DND-41 (cell line): ENCODE data around the gene TMEM117.

ENCODE experiments used
- ATAC-seq: fragments of 200-7000 bp; cut with Tn5 transposase; 3 replicates; pipeline ENCODE4 v1.9.1; 2021; ENCODE audit warnings: low read depth; ENCODE audit not compliant: insufficient read depth
- DNase-seq: peaks from one replicate; pipeline ENCODE4 v3.0.0-alpha.2; 2020
- H2AFZ ChIP-seq: 2 replicates; pipeline ENCODE4 v1.6.0; 2012; ENCODE audit warnings: low read depth, low read length
- H3K27ac ChIP-seq: 2 replicates; pipeline ENCODE4 v1.5.1; 2012; ENCODE audit warnings: low read length, inconsistent platforms
- H3K27me3 ChIP-seq: fragments of 200-600 bp; sonication (generic); 2 replicates; pipeline ENCODE4 v1.6.0; 2012; ENCODE audit warnings: low read length, mild to moderate bottlenecking, inconsistent platforms; ENCODE audit not compliant: insufficient read depth, poor library complexity
- H3K36me3 ChIP-seq: 2 replicates; pipeline ENCODE4 v1.5.1; 2012; ENCODE audit warnings: low read length, inconsistent platforms; ENCODE audit not compliant: insufficient read depth
- H3K4me1 ChIP-seq: 2 replicates; pipeline ENCODE4 v1.5.1; 2012; ENCODE audit warnings: mild to moderate bottlenecking, low read length; ENCODE audit not compliant: insufficient read depth
- H3K4me2 ChIP-seq: 2 replicates; pipeline ENCODE4 v1.6.0; 2012; ENCODE audit warnings: mild to moderate bottlenecking, moderate library complexity, low read length, inconsistent platforms; ENCODE audit not compliant: insufficient read depth
- H3K4me3 ChIP-seq, 2 experiments: fragments of 200-600 bp in 1 of 2; shearing (Covaris generic) in 1 of 2; 2 replicates each; pipeline ENCODE4 v1.5.1; 2012 to 2016; ENCODE audit warnings: inconsistent platforms in 2 of 2, low read length in 2 of 2, mild to moderate bottlenecking in 2 of 2, low read depth in 1 of 2, moderate library complexity in 1 of 2
- H3K79me2 ChIP-seq: 2 replicates; pipeline ENCODE4 v1.6.0; 2012; ENCODE audit warnings: low read length, inconsistent platforms; ENCODE audit not compliant: insufficient read depth
- H3K9ac ChIP-seq: 2 replicates; pipeline ENCODE4 v1.6.0; 2012; ENCODE audit warnings: low read depth, mild to moderate bottlenecking, inconsistent platforms, low read length, moderate library complexity
- H3K9me3 ChIP-seq: 2 replicates; pipeline ENCODE4 v1.5.1; 2012; ENCODE audit warnings: low read length, moderate library complexity, mild to moderate bottlenecking, inconsistent platforms; ENCODE audit not compliant: insufficient read depth, severe bottlenecking
- H4K20me1 ChIP-seq: 2 replicates; pipeline ENCODE4 v1.6.0; 2012; ENCODE audit warnings: low read length; ENCODE audit not compliant: insufficient read depth
- EZH2 ChIP-seq: IDR thresholded peaks from 3 replicates; pipeline ENCODE4 v1.6.1; 2012; ENCODE audit warnings: borderline replicate concordance, low read depth, mild to moderate bottlenecking, moderate library complexity, low read length, inconsistent platforms; ENCODE audit not compliant: severe bottlenecking
- TF ChIP-seq, protein P1 (sequence below): IDR thresholded peaks from 2 replicates; pipeline ENCODE4 v1.5.1; 2012; ENCODE audit warnings: borderline replicate concordance, low read length, moderate library complexity, mild to moderate bottlenecking; ENCODE audit not compliant: poor library complexity, severe bottlenecking; ENCODE audit errors: extremely low read depth

TMEM117 gene

DNA sequence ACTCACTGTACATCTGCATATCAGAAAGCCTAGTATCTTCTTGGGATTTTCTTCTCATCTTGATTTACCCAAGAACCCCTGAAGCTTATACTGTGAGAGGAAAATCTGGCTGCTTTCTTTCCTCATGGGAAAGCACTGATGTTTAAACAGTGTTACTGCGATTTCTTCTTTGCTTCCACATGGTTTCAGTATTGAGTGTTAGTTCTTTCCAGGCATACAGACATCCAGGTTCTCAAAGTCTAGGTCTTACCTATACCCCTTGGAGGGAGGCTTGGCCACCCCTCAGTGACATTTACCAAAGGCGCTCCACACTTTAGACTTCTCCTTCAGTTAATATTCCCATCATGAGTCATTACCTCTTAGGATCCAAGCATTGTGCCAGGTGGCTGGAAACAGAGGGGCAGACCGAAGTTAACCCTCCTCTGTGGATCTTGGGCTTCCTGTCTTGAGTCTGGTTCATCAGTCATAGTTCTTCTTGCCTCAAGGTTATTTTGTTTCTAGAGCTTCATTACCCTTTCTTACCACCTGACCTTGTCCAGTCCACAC is 79.1 kb downstream of the TMEM117 start:
- Histone ChIP-seq H3K9ac (no peak overlapping the region), H4K20me1 (no peaks in the 10 kb centered on the region), H3K4me1 (no peaks in the 10 kb centered on the region), H3K27ac (no peak overlapping the region), H3K27me3 (no peaks in the 10 kb centered on the region), H3K9me3 (no peaks in the 10 kb centered on the region), H3K4me2 (no peak overlapping the region), H3K79me2 (no peaks in the 10 kb centered on the region), H3K4me3 (no peak overlapping the region), H3K36me3 (no peaks in the 10 kb centered on the region), H2AFZ (no peak overlapping the region)
- no peak for ATAC-seq
- TF ChIP-seq EZH2, result no peak
- TF ChIP-seq, protein P1, sequence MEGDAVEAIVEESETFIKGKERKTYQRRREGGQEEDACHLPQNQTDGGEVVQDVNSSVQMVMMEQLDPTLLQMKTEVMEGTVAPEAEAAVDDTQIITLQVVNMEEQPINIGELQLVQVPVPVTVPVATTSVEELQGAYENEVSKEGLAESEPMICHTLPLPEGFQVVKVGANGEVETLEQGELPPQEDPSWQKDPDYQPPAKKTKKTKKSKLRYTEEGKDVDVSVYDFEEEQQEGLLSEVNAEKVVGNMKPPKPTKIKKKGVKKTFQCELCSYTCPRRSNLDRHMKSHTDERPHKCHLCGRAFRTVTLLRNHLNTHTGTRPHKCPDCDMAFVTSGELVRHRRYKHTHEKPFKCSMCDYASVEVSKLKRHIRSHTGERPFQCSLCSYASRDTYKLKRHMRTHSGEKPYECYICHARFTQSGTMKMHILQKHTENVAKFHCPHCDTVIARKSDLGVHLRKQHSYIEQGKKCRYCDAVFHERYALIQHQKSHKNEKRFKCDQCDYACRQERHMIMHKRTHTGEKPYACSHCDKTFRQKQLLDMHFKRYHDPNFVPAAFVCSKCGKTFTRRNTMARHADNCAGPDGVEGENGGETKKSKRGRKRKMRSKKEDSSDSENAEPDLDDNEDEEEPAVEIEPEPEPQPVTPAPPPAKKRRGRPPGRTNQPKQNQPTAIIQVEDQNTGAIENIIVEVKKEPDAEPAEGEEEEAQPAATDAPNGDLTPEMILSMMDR, result peak; percentile 44
- no peak for DNase-seq

DNA sequence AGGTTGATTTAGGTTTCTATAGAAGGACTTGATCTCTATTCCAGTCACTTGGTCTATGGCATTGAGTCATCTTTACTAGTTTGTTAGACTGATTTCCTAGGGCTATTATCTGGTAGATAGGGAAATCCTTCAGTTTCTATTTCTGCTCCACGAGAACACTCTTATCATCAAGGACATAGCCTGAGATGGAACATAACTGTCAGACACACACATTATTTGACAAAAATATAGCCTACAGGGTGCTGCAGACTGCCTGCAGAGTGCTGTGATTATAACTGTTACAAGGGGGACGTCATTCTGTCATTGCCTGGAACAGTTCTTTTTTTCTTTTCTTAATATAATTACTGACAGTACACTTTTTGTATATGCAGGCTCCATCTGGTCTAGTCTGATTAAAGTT is 82.0 kb downstream of the TMEM117 start:
- Histone ChIP-seq H3K9me3 (no peaks in the 10 kb centered on the region), H3K4me1 (no peaks in the 10 kb centered on the region), H3K4me2 (no peak overlapping the region), H3K79me2 (no peaks in the 10 kb centered on the region), H3K27me3 (no peaks in the 10 kb centered on the region), H3K36me3 (no peaks in the 10 kb centered on the region), H3K27ac (no peak overlapping the region), H2AFZ (no peak overlapping the region), H3K9ac (no peak overlapping the region), H4K20me1 (no peaks in the 10 kb centered on the region), H3K4me3 (no peak overlapping the region)
- DNase-seq, result no peak
- ATAC-seq, result no peak
- TF ChIP-seq, protein P1, result no peak

DNA sequence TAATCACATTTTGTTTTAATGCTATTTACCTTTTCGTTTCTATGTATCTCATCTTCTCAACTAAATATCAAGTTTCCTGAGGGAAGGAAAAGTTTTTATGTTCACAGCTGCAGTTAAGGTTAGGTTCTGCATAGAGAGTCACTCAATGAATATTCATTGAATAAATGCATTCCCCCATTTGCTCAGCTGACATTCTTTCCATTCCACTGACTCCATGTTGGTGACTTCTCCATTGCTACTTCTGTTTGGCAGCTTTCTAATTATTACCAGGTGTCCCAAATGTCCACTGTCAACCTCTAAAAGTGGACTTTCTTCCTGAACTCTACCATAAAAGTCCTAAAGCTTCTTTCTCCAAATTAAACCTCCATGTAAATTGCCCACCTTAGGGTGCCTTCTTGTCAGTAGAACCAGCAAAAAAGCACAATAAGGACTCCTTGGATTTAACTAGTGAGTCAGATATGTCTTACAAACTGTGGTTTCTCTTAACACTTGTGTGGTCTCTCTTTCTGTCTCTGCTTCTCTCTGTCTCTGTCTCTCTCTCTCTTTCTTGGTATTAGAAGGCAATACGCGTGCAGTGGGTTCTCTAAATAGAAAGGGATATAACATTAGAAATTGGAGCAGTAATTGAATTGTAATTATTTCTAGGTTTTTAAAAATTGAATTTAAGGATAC is 85.9 kb downstream of the TMEM117 start:
- Histone ChIP-seq H3K27me3 (no peaks in the 10 kb centered on the region), H2AFZ (no peak overlapping the region), H4K20me1 (no peaks in the 10 kb centered on the region), H3K27ac (no peak overlapping the region), H3K9ac (no peak overlapping the region), H3K79me2 (no peaks in the 10 kb centered on the region), H3K9me3 (no peaks in the 10 kb centered on the region), H3K4me2 (no peak overlapping the region), H3K4me1 (no peaks in the 10 kb centered on the region), H3K4me3 (no peak overlapping the region), H3K36me3 (no peaks in the 10 kb centered on the region)
- no peak for TF ChIP-seq EZH2
- TF ChIP-seq, protein P1, result no peak
- DNase-seq (no peak), ATAC-seq (no peak)

DNA sequence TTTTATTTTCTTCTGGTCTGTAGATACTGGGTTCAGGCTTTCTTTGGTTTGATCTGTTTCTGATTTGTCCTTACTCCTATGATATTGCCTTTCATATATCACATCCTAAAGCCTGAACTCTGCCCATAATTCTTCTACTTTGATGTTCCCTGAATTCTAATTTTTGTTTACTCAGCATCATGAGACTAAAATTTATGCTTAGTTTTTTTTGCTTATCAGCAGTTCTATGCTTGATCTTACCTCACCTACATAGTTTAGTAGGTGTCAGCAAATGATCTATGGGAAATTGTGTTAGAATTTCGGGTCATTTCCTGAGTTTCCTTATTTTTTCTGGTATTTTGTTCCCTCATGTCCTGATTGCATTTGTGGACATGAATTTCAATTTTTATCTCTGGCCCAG is 94.2 kb downstream of the TMEM117 start:
- no peak overlapping the region for H3K9ac ChIP-seq
- no peaks in the 10 kb centered on the region for H3K79me2 ChIP-seq
- no peak overlapping the region for H3K4me3 ChIP-seq
- H3K4me1 ChIP-seq, result no peaks in the 10 kb centered on the region
- no peak overlapping the region for H2AFZ ChIP-seq
- H3K27ac ChIP-seq, result no peak overlapping the region
- H3K4me2 ChIP-seq, result no peak overlapping the region
- no peaks in the 10 kb centered on the region for H3K36me3 ChIP-seq
- H3K9me3 ChIP-seq, result peaks cover 14% of the 10 kb centered on the region
- ATAC-seq (no peak), DNase-seq (no peak)
- H3K27me3 ChIP-seq, result no peaks in the 10 kb centered on the region
- H4K20me1 ChIP-seq, result no peaks in the 10 kb centered on the region
- TF ChIP-seq, protein P1, result no peak
- TF ChIP-seq EZH2, result no peak
